PC-9 (cell line): ENCODE data around the gene PIK3R5.

Source experiments
- EZH2 ChIP-seq: fragments of 200-600 bp; sonication (generic); IDR thresholded peaks from 2 replicates; pipeline ENCODE4 v1.8.0; 2017; ENCODE audit warnings: antibody characterized with exemption, low read depth
- TF ChIP-seq, protein P1 (sequence below): fragments of 200-600 bp; sonication (generic); conservative IDR thresholded peaks from 2 replicates; pipeline ENCODE4 v1.6.1; 2017; ENCODE audit warnings: mixed run types, antibody characterized with exemption, mild to moderate bottlenecking, moderate library complexity

DNA sequence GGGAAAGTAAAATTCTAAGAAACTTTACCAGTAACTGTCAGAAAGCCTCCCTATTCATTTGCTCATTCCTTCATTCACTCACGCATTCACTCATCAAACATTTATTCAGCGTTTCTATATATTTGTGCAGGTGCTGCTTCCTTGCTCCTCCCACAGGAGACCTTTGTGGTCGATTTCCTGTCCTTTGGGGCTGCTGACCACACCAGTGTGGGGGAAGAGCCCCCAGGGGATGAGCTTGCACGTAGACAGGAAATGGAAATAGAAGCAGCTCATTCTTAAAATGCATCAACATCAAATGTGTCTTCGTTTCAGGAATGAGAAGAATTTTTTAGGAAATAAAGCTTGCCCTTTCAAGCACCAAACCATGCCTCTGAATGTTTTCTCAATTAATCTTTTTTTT, 107.6 kb downstream of the PIK3R5 start:
- TF ChIP-seq, protein P1, sequence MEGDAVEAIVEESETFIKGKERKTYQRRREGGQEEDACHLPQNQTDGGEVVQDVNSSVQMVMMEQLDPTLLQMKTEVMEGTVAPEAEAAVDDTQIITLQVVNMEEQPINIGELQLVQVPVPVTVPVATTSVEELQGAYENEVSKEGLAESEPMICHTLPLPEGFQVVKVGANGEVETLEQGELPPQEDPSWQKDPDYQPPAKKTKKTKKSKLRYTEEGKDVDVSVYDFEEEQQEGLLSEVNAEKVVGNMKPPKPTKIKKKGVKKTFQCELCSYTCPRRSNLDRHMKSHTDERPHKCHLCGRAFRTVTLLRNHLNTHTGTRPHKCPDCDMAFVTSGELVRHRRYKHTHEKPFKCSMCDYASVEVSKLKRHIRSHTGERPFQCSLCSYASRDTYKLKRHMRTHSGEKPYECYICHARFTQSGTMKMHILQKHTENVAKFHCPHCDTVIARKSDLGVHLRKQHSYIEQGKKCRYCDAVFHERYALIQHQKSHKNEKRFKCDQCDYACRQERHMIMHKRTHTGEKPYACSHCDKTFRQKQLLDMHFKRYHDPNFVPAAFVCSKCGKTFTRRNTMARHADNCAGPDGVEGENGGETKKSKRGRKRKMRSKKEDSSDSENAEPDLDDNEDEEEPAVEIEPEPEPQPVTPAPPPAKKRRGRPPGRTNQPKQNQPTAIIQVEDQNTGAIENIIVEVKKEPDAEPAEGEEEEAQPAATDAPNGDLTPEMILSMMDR: no peak
- no peak for TF ChIP-seq EZH2
